Loucy (cell line): ENCODE measurements around the gene MRNIP.

ENCODE experiments used
- EZH2phosphoT487 ChIP-seq: fragments of 200-600 bp; IDR thresholded peaks from 2 replicates; pipeline ENCODE4 v1.6.1; 2018; ENCODE audit warnings: antibody characterized with exemption, mild to moderate bottlenecking, moderate library complexity, borderline replicate concordance
- TF ChIP-seq, protein P1 (sequence below): fragments of 200-600 bp; sonication (generic); conservative IDR thresholded peaks from 2 replicates; pipeline ENCODE4 v1.5.1; 2014; ENCODE audit warnings: mild to moderate bottlenecking, antibody characterized with exemption, low read length

DNA sequence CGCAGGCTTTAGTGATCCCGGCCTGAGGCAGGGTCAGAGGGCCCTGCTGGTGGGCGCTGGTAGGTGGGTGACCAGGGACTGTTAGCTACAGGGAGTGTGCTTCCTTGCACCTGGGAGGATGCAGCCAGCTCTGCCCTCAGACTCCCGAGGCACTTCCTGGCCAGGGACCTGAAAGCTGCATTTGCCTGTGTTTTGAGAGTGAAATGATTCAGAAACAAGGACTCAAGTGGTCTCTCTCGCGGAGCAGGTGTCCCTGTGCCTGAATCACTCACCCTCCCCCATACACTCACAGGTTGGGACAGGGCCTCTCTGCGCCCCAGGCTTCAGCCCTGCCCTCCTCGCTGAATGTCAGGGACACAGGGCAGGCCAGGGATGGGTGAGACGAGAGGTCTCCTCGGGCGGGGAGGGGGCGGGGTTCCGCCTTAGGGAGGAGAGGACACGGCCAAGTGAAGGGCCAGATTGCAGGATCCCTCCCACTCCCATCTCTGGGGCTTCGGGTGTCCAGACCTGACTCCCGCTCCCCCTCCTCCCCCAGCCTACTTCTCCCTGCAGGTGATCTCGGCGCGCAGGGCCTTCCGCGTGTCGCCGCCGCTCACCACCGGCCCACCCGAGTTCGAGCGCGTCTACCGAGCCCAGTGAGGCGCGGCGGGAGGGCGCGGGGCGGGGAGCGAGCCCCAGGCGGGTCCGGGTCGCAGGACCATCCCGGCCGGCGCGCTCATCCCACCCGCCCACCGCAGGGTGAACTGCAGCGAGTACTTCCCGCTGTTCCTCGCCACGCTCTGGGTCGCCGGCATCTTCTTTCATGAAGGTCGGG, 63.4 kb downstream of the MRNIP start:
- TF ChIP-seq, protein P1, sequence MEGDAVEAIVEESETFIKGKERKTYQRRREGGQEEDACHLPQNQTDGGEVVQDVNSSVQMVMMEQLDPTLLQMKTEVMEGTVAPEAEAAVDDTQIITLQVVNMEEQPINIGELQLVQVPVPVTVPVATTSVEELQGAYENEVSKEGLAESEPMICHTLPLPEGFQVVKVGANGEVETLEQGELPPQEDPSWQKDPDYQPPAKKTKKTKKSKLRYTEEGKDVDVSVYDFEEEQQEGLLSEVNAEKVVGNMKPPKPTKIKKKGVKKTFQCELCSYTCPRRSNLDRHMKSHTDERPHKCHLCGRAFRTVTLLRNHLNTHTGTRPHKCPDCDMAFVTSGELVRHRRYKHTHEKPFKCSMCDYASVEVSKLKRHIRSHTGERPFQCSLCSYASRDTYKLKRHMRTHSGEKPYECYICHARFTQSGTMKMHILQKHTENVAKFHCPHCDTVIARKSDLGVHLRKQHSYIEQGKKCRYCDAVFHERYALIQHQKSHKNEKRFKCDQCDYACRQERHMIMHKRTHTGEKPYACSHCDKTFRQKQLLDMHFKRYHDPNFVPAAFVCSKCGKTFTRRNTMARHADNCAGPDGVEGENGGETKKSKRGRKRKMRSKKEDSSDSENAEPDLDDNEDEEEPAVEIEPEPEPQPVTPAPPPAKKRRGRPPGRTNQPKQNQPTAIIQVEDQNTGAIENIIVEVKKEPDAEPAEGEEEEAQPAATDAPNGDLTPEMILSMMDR, result no peak
- TF ChIP-seq EZH2phosphoT487, result no peak
